Stimulated activated CD4-positive, alpha-beta T cell treated with anti-CD3 and anti-CD28 coated beads, Interleukin-2, amount 100 ng/mL, for 24 hours (primary cell): Measurements from ENCODE around the gene ANGPT4.

ENCODE experiments used
- DNase-seq, 2 donors: peaks; one replicate each; pipeline ENCODE4 v3.0.0-alpha.2; 2020

The ANGPT4 gene

DNA sequence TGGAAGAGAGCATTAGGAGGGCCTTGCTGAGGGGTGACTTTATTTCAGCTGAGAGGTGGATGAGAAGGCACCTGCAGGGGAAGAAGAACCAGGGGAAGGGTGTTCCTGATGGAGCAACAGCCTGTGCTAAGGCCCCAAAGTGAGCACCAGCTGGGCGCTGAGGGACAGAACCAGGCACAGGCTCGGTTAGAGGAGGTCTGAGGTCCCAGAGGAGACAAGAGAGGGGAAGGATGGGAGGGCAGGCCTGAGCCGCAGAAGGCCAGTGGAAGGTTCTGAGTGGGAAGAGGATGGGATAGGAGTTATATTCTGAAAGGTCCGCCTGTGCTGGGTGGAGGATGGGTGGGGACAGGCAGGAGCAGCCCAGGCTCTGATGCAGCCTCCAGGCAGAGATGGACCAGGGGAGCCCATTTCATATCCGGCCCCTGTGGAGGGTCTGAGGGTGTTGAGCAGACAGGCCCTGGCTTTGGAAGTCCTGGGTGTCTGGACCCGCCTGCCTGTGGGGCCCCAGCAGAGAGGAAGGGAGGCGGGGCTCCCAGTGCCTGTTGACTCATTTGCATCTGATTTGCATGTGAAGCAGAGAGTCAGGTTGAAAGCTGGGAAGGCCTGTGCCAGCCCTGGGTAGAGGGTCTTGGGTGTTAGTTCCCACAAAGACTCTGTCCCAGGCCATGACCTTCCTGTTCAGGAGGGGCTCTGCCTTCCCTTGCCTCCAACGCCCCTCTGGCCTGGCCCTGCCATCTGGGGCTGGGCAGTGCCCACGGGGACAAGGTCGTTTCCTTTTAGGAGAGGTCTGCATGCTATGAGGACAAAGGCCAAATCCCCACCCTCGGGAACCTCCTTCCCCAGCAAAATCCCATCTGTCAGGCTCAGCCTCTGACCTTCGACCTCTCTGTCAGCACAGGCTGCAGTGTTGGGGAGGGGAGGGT is 93.2 kb downstream of the ANGPT4 start:
- DNase-seq = no peak

DNA sequence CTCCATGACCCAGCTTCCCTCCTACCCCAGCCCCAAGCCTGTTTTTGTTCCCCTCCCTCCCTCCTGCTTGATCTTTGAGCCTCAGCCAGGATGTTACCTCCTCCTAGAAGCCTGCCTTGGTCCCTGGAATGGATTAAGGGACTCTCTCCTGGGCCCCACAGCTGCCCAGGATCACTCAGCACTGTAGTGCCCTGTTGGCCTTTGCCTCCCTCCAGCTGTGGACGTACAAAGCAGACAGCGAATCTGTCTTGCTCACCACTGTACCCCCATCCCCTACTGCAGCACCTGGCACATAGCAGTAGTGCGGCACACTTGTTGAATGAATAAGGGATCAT is 94.4 kb downstream of the ANGPT4 start:
- no peak for DNase-seq

DNA sequence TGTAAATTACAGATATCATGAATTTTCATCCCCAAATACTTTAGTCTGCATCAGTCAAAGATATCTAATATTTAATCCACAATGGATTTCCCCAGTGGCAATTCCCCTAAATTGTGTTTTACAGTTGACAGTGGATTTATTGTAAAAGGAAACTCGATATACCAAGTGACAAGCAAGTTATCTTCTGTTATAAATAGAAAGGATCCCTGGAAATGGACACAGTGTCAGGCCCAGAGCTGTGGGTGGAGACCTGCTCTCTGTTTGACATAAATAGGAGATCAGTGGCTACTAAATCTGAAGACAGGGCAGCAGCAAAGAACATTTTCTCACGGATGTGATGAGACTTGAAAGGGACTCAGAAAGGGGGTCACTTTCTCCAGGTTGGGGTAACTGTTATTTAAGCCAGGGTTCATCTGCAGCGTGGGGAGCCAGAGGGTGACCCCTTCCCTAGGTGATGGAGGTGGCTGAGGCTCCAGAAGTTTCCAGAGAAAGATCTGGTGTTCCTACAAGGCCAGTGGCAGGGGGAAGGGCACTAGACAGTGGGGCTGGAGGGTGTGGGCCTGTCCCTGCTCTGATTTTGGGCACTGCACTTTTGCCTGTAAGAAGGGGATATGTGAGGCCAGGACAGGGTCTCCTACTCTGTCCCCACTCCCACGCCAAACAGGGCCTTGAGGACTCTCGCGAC is 94.9 kb downstream of the ANGPT4 start:
- DNase-seq = no peak

DNA sequence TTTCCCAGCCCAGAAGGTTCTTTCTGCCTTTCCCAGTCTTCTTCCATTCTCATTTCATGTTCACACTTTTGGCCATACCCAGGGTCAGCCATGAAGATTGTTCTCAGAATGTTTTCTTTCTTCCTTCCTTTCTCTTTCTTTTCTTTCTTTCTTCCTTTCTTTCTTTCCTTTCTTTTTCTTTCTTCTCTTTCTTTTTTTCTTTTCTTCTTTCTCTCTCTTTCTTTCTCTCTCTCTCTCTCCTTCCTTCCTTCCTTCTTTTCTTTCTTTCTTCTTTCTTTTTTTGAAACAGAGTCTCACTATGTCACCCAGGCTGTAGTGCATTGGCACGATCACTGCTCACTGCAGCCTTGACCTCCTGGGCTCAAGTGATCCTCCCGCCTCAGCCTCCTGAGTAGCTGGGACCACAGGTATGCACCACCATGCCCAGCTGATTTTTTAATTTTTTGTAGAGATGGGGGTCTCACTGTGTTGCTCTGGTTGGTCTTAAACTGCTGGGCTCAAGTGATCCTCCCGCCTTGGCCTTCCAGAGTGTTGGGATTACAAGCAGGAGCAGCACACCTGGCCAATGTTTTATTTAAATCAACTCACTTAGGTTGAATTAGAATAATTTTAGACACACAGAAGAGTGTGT is 95.7 kb downstream of the ANGPT4 start:
- no peak for DNase-seq
